Hepatocyte (in vitro differentiated cells): ENCODE data around the gene DET1.

ENCODE experiments used
- CTCF ChIP-seq: fragments of 200-600 bp; sonication (generic); IDR thresholded peaks from 2 replicates; pipeline ENCODE4 v1.5.1; 2016; ENCODE audit warnings: antibody characterized with exemption, mild to moderate bottlenecking; ENCODE audit not compliant: poor library complexity
- EZH2 ChIP-seq: fragments of 200-600 bp; sonication (generic); IDR thresholded peaks from 2 replicates; pipeline ENCODE4 v1.6.1; 2016; ENCODE audit warnings: antibody characterized with exemption, mild to moderate bottlenecking, borderline replicate concordance
- EZH2phosphoT487 ChIP-seq: fragments of 200-600 bp; sonication (generic); IDR thresholded peaks from one replicate; pipeline ENCODE4 v1.6.1; 2018; ENCODE audit warnings: antibody characterized with exemption, mild to moderate bottlenecking, low read depth, moderate library complexity; ENCODE audit not compliant: unreplicated experiment, severe bottlenecking

- no peak for TF ChIP-seq CTCF
- no peak for TF ChIP-seq EZH2
- no peak for TF ChIP-seq EZH2phosphoT487
Measured at GRCh38 chr15:88571852-88572259, 25.4 kb upstream of the DET1 start.
